HepG2 (cell line): ENCODE results near the gene NGFR. TPM values are rescaled to one million over a fixed set of nuclear protein-coding genes. Genes with fewer than 3 reads are reported as not detected.

Experiments
- ATAC-seq: fragments of 200-7000 bp; cut with Tn5 transposase; 3 replicates; pipeline ENCODE4 v1.9.1; 2020; ENCODE audit warnings: mild to moderate bottlenecking, moderate library complexity
- BruUV-seq: library from RNA; stranded (reverse); fragments of 400-500 nt; replicated peaks from 2 replicates; lab custom pipeline; 2021; lab: Mats Ljungman, UMichigan
- CTCF ChIA-PET: fragments of 300-600 bp; formaldehyde crosslinking; extraction: SDS; loops from one replicate; lab custom pipeline; 2021; ENCODE audit warnings: low total read pairs, inconsistent platforms, low intra/inter-chr PET ratio; lab: Yijun Ruan, JAX
- POLR2A ChIA-PET: fragments of 350-600 bp; sonication (Branson Sonifier 250); formaldehyde crosslinking; loops from one replicate; lab custom pipeline; 2020; ENCODE audit warnings: antibody characterized with exemption, inconsistent platforms; lab: Yijun Ruan, JAX
- DNase-seq: peaks from one replicate; pipeline ENCODE4 v3.0.0-alpha.2; 2015; ENCODE audit warnings: low spot score
- FAIRE-seq: peaks from 3 replicates; lab custom pipeline; 2011; peaks lifted over from hg19 to GRCh38; lab: Jason Lieb, UNC
- H2AFZ ChIP-seq: one replicate; pipeline ENCODE4 v1.6.1; 2011; ENCODE audit warnings: low read length, inconsistent platforms
- H3K27ac ChIP-seq: fragments of 300-600 bp; 3 replicates; pipeline ENCODE4 v1.8.0; 2011; ENCODE audit warnings: mixed run types, mild to moderate bottlenecking, mixed read lengths, low read length, inconsistent platforms; ENCODE audit not compliant: insufficient read depth; ENCODE audit errors: extremely low read length
- H3K27me3 ChIP-seq, 2 experiments: fragments of 200-600 bp in 1 of 2; 2 replicates in 1 of 2; 3 replicates in 1 of 2; pipeline versions ENCODE4 v1.6.0 to v1.8.0; 2011; ENCODE audit warnings: low read length in 2 of 2, mild to moderate bottlenecking in 2 of 2, moderate library complexity in 2 of 2, inconsistent platforms in 1 of 2; ENCODE audit not compliant: insufficient read depth in 2 of 2, control insufficient read depth in 1 of 2
- H3K36me3 ChIP-seq, 2 experiments: fragments of 200-600 bp in 1 of 2; replicated peaks in 1 of 2; 2 replicates in 1 of 2; 3 replicates in 1 of 2; pipeline versions ENCODE4 v1.5.1 to v1.8.0; 2011; ENCODE audit warnings: low read length in 2 of 2, inconsistent platforms in 1 of 2; ENCODE audit not compliant: insufficient read depth in 2 of 2, control insufficient read depth in 1 of 2
- H3K4me1 ChIP-seq: 2 replicates; pipeline ENCODE4 v1.5.1; 2012; ENCODE audit warnings: low read length, inconsistent platforms; ENCODE audit not compliant: insufficient read depth
- H3K4me2 ChIP-seq: 2 replicates; pipeline ENCODE4 v1.6.0; 2011; ENCODE audit warnings: low read depth, low read length, inconsistent platforms
- H3K4me3 ChIP-seq, 3 experiments: fragments of 200-600 bp in 1 of 3; sonication (generic), shearing (Covaris generic) in 1 of 3; replicated peaks in 1 of 3; 2 replicates each; pipeline ENCODE4 v1.5.1; 2011 to 2016; ENCODE audit warnings: low read length in 3 of 3, inconsistent platforms in 2 of 3, low read depth in 2 of 3, mild to moderate bottlenecking in 2 of 3, control low read depth in 1 of 3, mixed read lengths in 1 of 3; ENCODE audit not compliant: insufficient read depth in 1 of 3
- H3K79me2 ChIP-seq: one replicate; pipeline ENCODE4 v1.6.1; 2011; ENCODE audit warnings: low read length, inconsistent platforms; ENCODE audit not compliant: insufficient read depth
- H3K9ac ChIP-seq: 2 replicates; pipeline ENCODE4 v1.6.0; 2011; ENCODE audit warnings: mild to moderate bottlenecking, low read depth, low read length, inconsistent platforms; ENCODE audit not compliant: insufficient read depth
- H3K9me3 ChIP-seq: 2 replicates; pipeline ENCODE4 v1.5.1; 2012; ENCODE audit warnings: mild to moderate bottlenecking, low read length
- H4K20me1 ChIP-seq: 2 replicates; pipeline ENCODE4 v1.6.0; 2011; ENCODE audit warnings: inconsistent platforms, mild to moderate bottlenecking, low read length, moderate library complexity; ENCODE audit not compliant: insufficient read depth
- BRF2 ChIP-seq: sonication (generic); formaldehyde crosslinking; IDR thresholded peaks from 2 replicates; pipeline ENCODE4 v1.8.1; 2022; ENCODE audit warnings: mild to moderate bottlenecking, missing genetic modification reagents
- CHD2 ChIP-seq: IDR thresholded peaks from 2 replicates; pipeline ENCODE4 v1.6.1; 2011; ENCODE audit warnings: low read depth, low read length, improper control_type of control experiment
- HOXA3 ChIP-seq: sonication (generic); formaldehyde crosslinking; IDR thresholded peaks from 2 replicates; pipeline ENCODE4 v1.5.0; 2020; ENCODE audit warnings: missing genetic modification reagents
- SNAPC2 ChIP-seq: sonication (generic); formaldehyde crosslinking; IDR thresholded peaks from 2 replicates; pipeline ENCODE4 v1.8.1; 2022; ENCODE audit warnings: mild to moderate bottlenecking, missing genetic modification reagents
- TIGD3 ChIP-seq: sonication (generic); formaldehyde crosslinking; IDR thresholded peaks from 2 replicates; pipeline ENCODE4 v1.5.1; 2020; ENCODE audit warnings: mild to moderate bottlenecking, missing genetic modification reagents, borderline replicate concordance
- ZFP37 ChIP-seq: sonication (generic); formaldehyde crosslinking; IDR thresholded peaks from 2 replicates; pipeline ENCODE4 v1.4.0; 2020; ENCODE audit warnings: missing genetic modification reagents, borderline replicate concordance
- ZNF572 ChIP-seq: sonication (generic); formaldehyde crosslinking; IDR thresholded peaks from 2 replicates; pipeline ENCODE4 v1.5.1; 2020; ENCODE audit warnings: mild to moderate bottlenecking, missing genetic modification reagents
- ZNF761 ChIP-seq: sonication (generic); formaldehyde crosslinking; conservative IDR thresholded peaks from 2 replicates; pipeline ENCODE4 v1.4.0; 2020; ENCODE audit warnings: mild to moderate bottlenecking, missing genetic modification reagents
- ZNF790 ChIP-seq: sonication (generic); formaldehyde crosslinking; IDR thresholded peaks from 2 replicates; pipeline ENCODE4 v1.8.0; 2022; ENCODE audit warnings: missing genetic modification reagents, mild to moderate bottlenecking, borderline replicate concordance
- ZSCAN29 ChIP-seq: sonication (generic); formaldehyde crosslinking; conservative IDR thresholded peaks from 2 replicates; pipeline ENCODE4 v1.4.0; 2020; ENCODE audit warnings: mild to moderate bottlenecking, missing genetic modification reagents
- WGBS: methylation state at CpG from one replicate; pipeline ENCODE4 v1.1.6; 2017; ENCODE audit warnings: low lambda C conversion rate; 5-methylcytosine and 5-hydroxymethylcytosine counted together
- in situ Hi-C: cut with HindIII; loops from 2 replicates; pipeline ENCODE4 v1.10.0; 2017; ENCODE audit warnings: low pct_unique_long_range_greater_than_20kb; ENCODE audit not compliant: extremely low pct_ligation_motif_present
- intact Hi-C: fragments of 100-400 bp; cut with micrococcal nuclease; formaldehyde crosslinking; loops from one replicate; pipeline ENCODE4 v1.10.0; 2022; ENCODE audit not compliant: unreplicated experiment
- polyA plus RNA-seq, 8 experiments: library from polyadenylated mRNA; depleted of rRNA in 3 of 8; stranded (reverse) in 7 of 8; unstranded in 1 of 8; fragments of >200 nt; fragmentation: Illumina TruSeq in 4 of 8; extraction: Trizol in 4 of 8; gene quantifications; 2 replicates each; pipeline versions ENCODE4 v1.2.1 to v1.2.3, GENCODE V29; 2011 to 2016; ENCODE audit warnings: low read depth in 4 of 8, missing spikeins in 1 of 8, mixed read lengths in 1 of 8; ENCODE audit not compliant: insufficient read depth in 1 of 8
- total RNA-seq, 5 experiments: library from RNA; depleted of rRNA; stranded (reverse); fragments of >200 nt; fragmentation: Illumina TruSeq; extraction: Trizol; gene quantifications; 2 replicates each; pipeline ENCODE4 v1.2.3, GENCODE V29; 2016; ENCODE audit warnings: low read depth in 1 of 5
- TF ChIP-seq, protein P1 (sequence below): sonication (generic); formaldehyde crosslinking; IDR thresholded peaks from 2 replicates; pipeline ENCODE4 v1.4.0; 2020; ENCODE audit warnings: missing genetic modification reagents
- TF ChIP-seq, protein P2 (sequence below): sonication (generic); formaldehyde crosslinking; IDR thresholded peaks from 2 replicates; pipeline ENCODE4 v1.8.0; 2022; ENCODE audit warnings: low read depth, missing genetic modification reagents

NGFR gene
- total and polyA plus RNA-seq, 2 of the 13 experiments (the other 11 are each of a cell fraction or from before 2014, with no cell fraction given) = 1.1 to 1.8 TPM

GRCh38 chr17:49461580-49461979 lies 33.5 kb upstream of the NGFR start:
- CTCF ChIA-PET = no interaction called here
- Histone ChIP-seq H3K4me1 (peaks cover 10% of the 10 kb centered on the region), H3K4me2 (no peak overlapping the region), H3K79me2 (no peaks in the 10 kb centered on the region), H3K36me3 (no peaks in the 10 kb centered on the region), H3K4me3 (no peak overlapping the region), H2AFZ (no peak overlapping the region), H4K20me1 (no peaks in the 10 kb centered on the region), H3K9ac (no peak overlapping the region), H3K27ac (no peak overlapping the region), H3K27me3 (peaks cover 23 to 85% of the 10 kb centered on the region in 2 experiments), H3K9me3 (peaks cover 8% of the 10 kb centered on the region; the same call in 1 of the 2 replicates)
- ATAC-seq (no peak), FAIRE-seq (no peak), DNase-seq (no peak)
- TF ChIP-seq SNAPC2 (no peak), ZNF790 (CRISPR knock-in tag) (no peak), ZNF761 (CRISPR knock-in tag) (no peak), TIGD3 (no peak), ZSCAN29 (CRISPR knock-in tag) (no peak), ZNF572 (no peak), CHD2 (no peak)
- BruUV-seq = no TSS peak
- POLR2A ChIA-PET = no interaction called here
- in situ Hi-C loops (no loop called here), intact Hi-C loops (no loop called here)
- 12% methylated on average over 2 of the region's 2 CpGs for WGBS

- intact Hi-C loops = no loop called here
- Histone ChIP-seq H3K27ac (no peak overlapping the region), H3K36me3 (no peaks in the 10 kb centered on the region), H3K9ac (no peak overlapping the region), H3K4me1 (peaks cover 10% of the 10 kb centered on the region), H3K79me2 (no peaks in the 10 kb centered on the region), H3K9me3 (peaks cover 8% of the 10 kb centered on the region; the same call in 1 of the 2 replicates), H2AFZ (no peak overlapping the region), H3K4me3 (no peak overlapping the region), H4K20me1 (no peaks in the 10 kb centered on the region), H3K27me3 (peaks cover 11 to 81% of the 10 kb centered on the region in 2 experiments), H3K4me2 (no peak overlapping the region)
- no TSS peak for BruUV-seq
- ChIA-PET POLR2A (no interaction called here), CTCF (no interaction called here)
- in situ Hi-C loops = no loop called here
- no peak for DNase-seq
- 0% methylated on average over 2 of the region's 2 CpGs for WGBS
- no peak for ATAC-seq
- no peak for FAIRE-seq
- TF ChIP-seq, protein P1, sequence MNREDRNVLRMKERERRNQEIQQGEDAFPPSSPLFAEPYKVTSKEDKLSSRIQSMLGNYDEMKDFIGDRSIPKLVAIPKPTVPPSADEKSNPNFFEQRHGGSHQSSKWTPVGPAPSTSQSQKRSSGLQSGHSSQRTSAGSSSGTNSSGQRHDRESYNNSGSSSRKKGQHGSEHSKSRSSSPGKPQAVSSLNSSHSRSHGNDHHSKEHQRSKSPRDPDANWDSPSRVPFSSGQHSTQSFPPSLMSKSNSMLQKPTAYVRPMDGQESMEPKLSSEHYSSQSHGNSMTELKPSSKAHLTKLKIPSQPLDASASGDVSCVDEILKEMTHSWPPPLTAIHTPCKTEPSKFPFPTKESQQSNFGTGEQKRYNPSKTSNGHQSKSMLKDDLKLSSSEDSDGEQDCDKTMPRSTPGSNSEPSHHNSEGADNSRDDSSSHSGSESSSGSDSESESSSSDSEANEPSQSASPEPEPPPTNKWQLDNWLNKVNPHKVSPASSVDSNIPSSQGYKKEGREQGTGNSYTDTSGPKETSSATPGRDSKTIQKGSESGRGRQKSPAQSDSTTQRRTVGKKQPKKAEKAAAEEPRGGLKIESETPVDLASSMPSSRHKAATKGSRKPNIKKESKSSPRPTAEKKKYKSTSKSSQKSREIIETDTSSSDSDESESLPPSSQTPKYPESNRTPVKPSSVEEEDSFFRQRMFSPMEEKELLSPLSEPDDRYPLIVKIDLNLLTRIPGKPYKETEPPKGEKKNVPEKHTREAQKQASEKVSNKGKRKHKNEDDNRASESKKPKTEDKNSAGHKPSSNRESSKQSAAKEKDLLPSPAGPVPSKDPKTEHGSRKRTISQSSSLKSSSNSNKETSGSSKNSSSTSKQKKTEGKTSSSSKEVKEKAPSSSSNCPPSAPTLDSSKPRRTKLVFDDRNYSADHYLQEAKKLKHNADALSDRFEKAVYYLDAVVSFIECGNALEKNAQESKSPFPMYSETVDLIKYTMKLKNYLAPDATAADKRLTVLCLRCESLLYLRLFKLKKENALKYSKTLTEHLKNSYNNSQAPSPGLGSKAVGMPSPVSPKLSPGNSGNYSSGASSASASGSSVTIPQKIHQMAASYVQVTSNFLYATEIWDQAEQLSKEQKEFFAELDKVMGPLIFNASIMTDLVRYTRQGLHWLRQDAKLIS (CRISPR knock-in tag) = no peak
- TF ChIP-seq BRF2 (CRISPR knock-in tag) = no peak
- TF ChIP-seq ZFP37 = no peak
- TF ChIP-seq, protein P2, sequence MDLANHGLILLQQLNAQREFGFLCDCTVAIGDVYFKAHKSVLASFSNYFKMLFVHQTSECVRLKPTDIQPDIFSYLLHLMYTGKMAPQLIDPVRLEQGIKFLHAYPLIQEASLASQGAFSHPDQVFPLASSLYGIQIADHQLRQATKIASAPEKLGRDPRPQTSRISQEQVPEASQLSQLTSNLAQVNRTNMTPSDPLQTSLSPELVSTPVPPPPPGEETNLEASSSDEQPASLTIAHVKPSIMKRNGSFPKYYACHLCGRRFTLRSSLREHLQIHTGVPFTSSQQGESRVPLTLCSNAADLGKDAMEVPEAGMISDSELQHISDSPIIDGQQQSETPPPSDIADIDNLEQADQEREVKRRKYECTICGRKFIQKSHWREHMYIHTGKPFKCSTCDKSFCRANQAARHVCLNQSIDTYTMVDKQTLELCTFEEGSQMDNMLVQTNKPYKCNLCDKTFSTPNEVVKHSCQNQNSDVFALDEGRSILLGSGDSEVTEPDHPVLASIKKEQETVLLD (CRISPR knock-in tag) = no peak
- no peak for TF ChIP-seq HOXA3 (CRISPR knock-in tag)
These were observed 31.0 kb upstream of the NGFR start for GRCh38 chr17:49464049-49464448.
